KMS-11 (cell line): ENCODE measurements around the gene ITGA4.

Experiments used
- H2AFZ ChIP-seq: fragments of 200-600 bp; sonication (generic); 2 replicates; pipeline ENCODE4 v1.6.1; 2016; ENCODE audit warnings: antibody characterized with exemption, mixed run types, low read depth
- H3K27ac ChIP-seq: fragments of 200-600 bp; sonication (generic); 2 replicates; pipeline ENCODE4 v1.6.1; 2016; ENCODE audit warnings: mild to moderate bottlenecking, mixed run types
- H3K27me3 ChIP-seq: fragments of 200-600 bp; sonication (generic); 2 replicates; pipeline ENCODE4 v1.6.1; 2017; ENCODE audit warnings: mild to moderate bottlenecking, low read depth, mixed run types, moderate library complexity; ENCODE audit not compliant: insufficient read depth
- H3K36me3 ChIP-seq: fragments of 200-600 bp; sonication (generic); 2 replicates; pipeline ENCODE4 v1.6.1; 2017; ENCODE audit warnings: mild to moderate bottlenecking, mixed run types; ENCODE audit not compliant: insufficient read depth
- H3K4me1 ChIP-seq: fragments of 200-600 bp; sonication (generic); 2 replicates; pipeline ENCODE4 v1.6.1; 2016; ENCODE audit warnings: mild to moderate bottlenecking, low read depth, mixed run types; ENCODE audit not compliant: poor library complexity, severe bottlenecking
- H3K4me2 ChIP-seq: fragments of 200-600 bp; sonication (generic); 2 replicates; pipeline ENCODE4 v1.7.0; 2016; ENCODE audit warnings: mild to moderate bottlenecking, mixed run types
- H3K4me3 ChIP-seq: fragments of 200-600 bp; sonication (generic); IDR thresholded peaks from 2 replicates; pipeline ENCODE4 v1.6.1; 2017; ENCODE audit warnings: low read depth, low read length, mixed read lengths; ENCODE audit not compliant: insufficient read depth
- H3K79me2 ChIP-seq: fragments of 200-600 bp; sonication (generic); 2 replicates; pipeline ENCODE4 v1.6.1; 2016; ENCODE audit warnings: low read depth, mixed run types; ENCODE audit not compliant: insufficient read depth
- H3K9ac ChIP-seq: fragments of 200-600 bp; sonication (generic); 2 replicates; pipeline ENCODE4 v1.6.1; 2016; ENCODE audit warnings: mild to moderate bottlenecking, mixed run types
- H4K20me1 ChIP-seq: fragments of 200-600 bp; sonication (generic); 2 replicates; pipeline ENCODE4 v1.6.1; 2016; ENCODE audit warnings: mild to moderate bottlenecking, mixed run types; ENCODE audit not compliant: insufficient read depth
- CTCF ChIP-seq: fragments of 200-600 bp; sonication (generic); conservative IDR thresholded peaks from 2 replicates; pipeline ENCODE4 v1.6.1; 2017; ENCODE audit warnings: low read depth, mild to moderate bottlenecking, antibody characterized with exemption, low read length, moderate library complexity, mixed read lengths

ITGA4 gene

DNA sequence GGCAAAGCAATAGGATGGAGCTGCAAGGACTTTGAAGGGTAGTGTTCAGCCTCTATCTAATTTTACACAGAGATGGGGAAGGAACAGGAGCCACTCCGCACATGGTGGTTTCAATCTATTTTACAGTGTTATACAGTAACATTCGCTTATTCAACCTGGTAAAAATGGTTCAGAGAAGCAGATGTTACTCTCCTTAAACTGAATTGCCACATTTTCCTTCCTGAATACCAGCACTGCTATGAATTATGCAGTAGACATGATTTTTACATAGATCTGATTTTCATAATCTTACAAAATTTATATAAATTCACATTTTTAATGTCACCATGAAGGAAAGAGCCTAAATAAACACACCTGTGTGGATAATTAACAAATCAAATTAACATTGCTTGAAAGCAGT is 85.0 kb downstream of the ITGA4 start:
- H3K27me3 ChIP-seq, result no peaks in the 10 kb centered on the region
- no peaks in the 10 kb centered on the region for H3K4me1 ChIP-seq
- H3K27ac ChIP-seq, result no peak overlapping the region
- no peaks in the 10 kb centered on the region for H3K79me2 ChIP-seq
- no peak overlapping the region for H2AFZ ChIP-seq
- H3K4me2 ChIP-seq, result no peak overlapping the region
- H4K20me1 ChIP-seq, result no peaks in the 10 kb centered on the region
- no peaks in the 10 kb centered on the region for H3K36me3 ChIP-seq
- H3K9ac ChIP-seq, result no peak overlapping the region
- H3K4me3 ChIP-seq, result no peak overlapping the region
- no peak for TF ChIP-seq CTCF

- Histone ChIP-seq H3K9ac (no peak overlapping the region), H2AFZ (no peak overlapping the region)
Observed at GRCh38 chr2:181546086-181546485, 88.9 kb downstream of the ITGA4 start.

GRCh38 chr2:181552808-181553207 is 95.6 kb downstream of the ITGA4 start:
- no peak overlapping the region for H3K4me3 ChIP-seq
- H3K27ac ChIP-seq, result no peak overlapping the region
- TF ChIP-seq CTCF, result no peak
- H3K4me1 ChIP-seq, result no peaks in the 10 kb centered on the region
- H4K20me1 ChIP-seq, result no peaks in the 10 kb centered on the region
- no peaks in the 10 kb centered on the region for H3K27me3 ChIP-seq
- H2AFZ ChIP-seq, result no peak overlapping the region
- no peak overlapping the region for H3K9ac ChIP-seq
- no peaks in the 10 kb centered on the region for H3K36me3 ChIP-seq
- H3K4me2 ChIP-seq, result no peak overlapping the region
- no peaks in the 10 kb centered on the region for H3K79me2 ChIP-seq

More at GRCh38 chr2:181546086-181546485, 88.9 kb downstream of the ITGA4 start:
- H3K27ac ChIP-seq, result no peak overlapping the region
- no peaks in the 10 kb centered on the region for H3K4me1 ChIP-seq
- no peaks in the 10 kb centered on the region for H3K79me2 ChIP-seq
- no peaks in the 10 kb centered on the region for H3K27me3 ChIP-seq
- no peaks in the 10 kb centered on the region for H3K36me3 ChIP-seq
- H3K4me2 ChIP-seq, result no peak overlapping the region
- no peak for TF ChIP-seq CTCF
- no peaks in the 10 kb centered on the region for H4K20me1 ChIP-seq
- H3K4me3 ChIP-seq, result no peak overlapping the region

DNA sequence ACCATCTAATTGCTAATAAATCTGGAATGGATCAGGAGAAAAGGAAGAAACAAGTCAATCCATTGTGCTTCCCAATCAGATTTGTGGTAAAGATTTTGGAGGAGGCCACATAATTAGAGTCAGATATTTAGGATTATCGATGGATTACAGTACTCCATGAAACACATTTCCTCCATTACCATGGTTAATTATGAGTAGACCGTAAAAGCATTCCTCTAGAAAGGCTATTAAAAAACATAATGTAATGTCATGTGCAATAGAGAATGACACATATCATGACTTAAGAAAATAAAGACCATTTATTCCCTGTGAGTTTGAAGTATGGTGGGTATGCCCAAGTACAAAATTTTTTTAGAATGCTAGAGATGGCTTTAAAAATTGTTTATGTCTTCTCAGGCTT is 96.1 kb downstream of the ITGA4 start:
- no peaks in the 10 kb centered on the region for H3K36me3 ChIP-seq
- no peak for TF ChIP-seq CTCF
- no peaks in the 10 kb centered on the region for H4K20me1 ChIP-seq
- H3K79me2 ChIP-seq, result no peaks in the 10 kb centered on the region
- H3K4me1 ChIP-seq, result no peaks in the 10 kb centered on the region
- no peak overlapping the region for H3K27ac ChIP-seq
- no peak overlapping the region for H2AFZ ChIP-seq
- no peaks in the 10 kb centered on the region for H3K27me3 ChIP-seq
- no peak overlapping the region for H3K4me3 ChIP-seq
- no peak overlapping the region for H3K9ac ChIP-seq
- H3K4me2 ChIP-seq, result no peak overlapping the region
